Activated CD4-positive, alpha-beta T cell treated with anti-CD3 and anti-CD28 coated beads, Interleukin-2, amount 50 U/mL, for 16 hours (primary cell): ENCODE data around the gene TAS2R3.
A peak's percentile ranks its signal among the peaks of the same experiment; 100 is the strongest.
"Not testable (repeated sequence)": the region's sequence is repeated elsewhere in the genome, so short reads cannot be mapped to it uniquely, and the experiment has no call there.

Source experiments
- DNase-seq: peaks from one replicate; pipeline ENCODE4 v3.0.0-alpha.2; 2020

The TAS2R3 gene

GRCh38 chr7:141763797-141764196 is at the start of gene TAS2R3:
Gene TAS2R3 (plus strand): TSS chr7:141764097. CDS start chr7:141764159, 62 bp downstream.
- DNase-seq, result no peak

- DNase-seq, result no peak
Measured at GRCh38 chr7:141714571-141714970, 49.3 kb upstream of the TAS2R3 start.

GRCh38 chr7:141715018-141715417 is 48.9 kb upstream of the TAS2R3 start:
- DNase-seq, result no peak

GRCh38 chr7:141715794-141716689 is 47.9 kb upstream of the TAS2R3 start:
- no peak for DNase-seq

- no peak for DNase-seq
Measured at GRCh38 chr7:141717450-141717849, 46.4 kb upstream of the TAS2R3 start.

- DNase-seq, result no peak
Measured at GRCh38 chr7:141722529-141722928, 41.4 kb upstream of the TAS2R3 start.

GRCh38 chr7:141729020-141729419 is 34.9 kb upstream of the TAS2R3 start:
- DNase-seq, result no peak

GRCh38 chr7:141731476-141732149 is 32.3 kb upstream of the TAS2R3 start:
- DNase-seq, result no peak

- DNase-seq, result peak; percentile 7
Measured at GRCh38 chr7:141737118-141737835, 26.6 kb upstream of the TAS2R3 start.

GRCh38 chr7:141737836-141738591 is 25.9 kb upstream of the TAS2R3 start, which contains the start of gene SSBP1:
Gene SSBP1 (plus strand): TSS chr7:141738358. CDS start chr7:141739167, 809 bp downstream.
- peak; percentile 96 for DNase-seq

- no peak for DNase-seq
Measured at GRCh38 chr7:141738592-141739013, 25.3 kb upstream of the TAS2R3 start.

GRCh38 chr7:141739250-141739649 is 24.6 kb upstream of the TAS2R3 start:
- DNase-seq, result no peak

GRCh38 chr7:141742229-141742628 is 21.7 kb upstream of the TAS2R3 start:
- DNase-seq, result no peak

GRCh38 chr7:141744131-141744530 is 19.8 kb upstream of the TAS2R3 start:
- no peak for DNase-seq

GRCh38 chr7:141748396-141748795 is 15.5 kb upstream of the TAS2R3 start:
- no peak for DNase-seq

- DNase-seq, result not testable (repeated sequence)
Measured at GRCh38 chr7:141751904-141752303, 12.0 kb upstream of the TAS2R3 start.

- no peak for DNase-seq
Measured at GRCh38 chr7:141752634-141753033, 11.3 kb upstream of the TAS2R3 start.

GRCh38 chr7:141754939-141755338 is 9.0 kb upstream of the TAS2R3 start:
- peak; percentile 34 for DNase-seq

- DNase-seq, result not testable (repeated sequence)
Measured at GRCh38 chr7:141770083-141770583, 6.2 kb downstream of the TAS2R3 start.

- no peak for DNase-seq
Measured at GRCh38 chr7:141776374-141776773, 12.5 kb downstream of the TAS2R3 start, which contains the start of gene TAS2R4. Gene TAS2R4 (plus strand): TSS chr7:141776674. CDS start chr7:141778489, 1,815 bp downstream.

- peak; percentile 49 for DNase-seq
Measured at GRCh38 chr7:141785706-141786552, 22.0 kb downstream of the TAS2R3 start.
